Medulla oblongata (tissue), 1 donor: ENCODE results near the gene ABCC11.

Experiments used
- DNase-seq: peaks from one replicate; pipeline ENCODE4 v3.0.0-alpha.2; 2015; ENCODE audit errors: extremely low spot score

ABCC11 gene

DNA sequence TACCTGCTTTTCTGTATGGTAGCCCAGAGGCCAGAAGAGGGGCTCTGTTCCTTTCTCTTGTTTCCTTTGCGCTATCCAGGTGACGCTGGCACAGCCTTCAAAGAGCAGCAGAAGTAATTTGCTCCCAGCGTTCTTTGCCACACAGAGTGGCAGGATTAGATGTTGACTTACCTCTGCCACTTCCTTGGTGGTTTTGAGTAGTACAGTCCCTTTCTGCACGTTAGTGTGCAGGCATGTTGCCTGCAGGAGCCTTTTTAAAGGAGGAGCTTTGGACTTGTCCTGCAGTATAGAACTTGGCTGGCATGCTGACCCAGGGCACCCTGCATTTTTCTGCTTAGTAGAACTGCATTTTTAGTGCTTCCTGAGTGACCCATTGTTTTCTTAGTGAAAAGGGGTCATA lies at the start of gene ABCC11:
ABCC11 (minus strand) TSS at position 229 of the 400 bp plus-strand sequence. CDS start 15,618 bp downstream, outside the sequence.
- DNase-seq = no peak

DNA sequence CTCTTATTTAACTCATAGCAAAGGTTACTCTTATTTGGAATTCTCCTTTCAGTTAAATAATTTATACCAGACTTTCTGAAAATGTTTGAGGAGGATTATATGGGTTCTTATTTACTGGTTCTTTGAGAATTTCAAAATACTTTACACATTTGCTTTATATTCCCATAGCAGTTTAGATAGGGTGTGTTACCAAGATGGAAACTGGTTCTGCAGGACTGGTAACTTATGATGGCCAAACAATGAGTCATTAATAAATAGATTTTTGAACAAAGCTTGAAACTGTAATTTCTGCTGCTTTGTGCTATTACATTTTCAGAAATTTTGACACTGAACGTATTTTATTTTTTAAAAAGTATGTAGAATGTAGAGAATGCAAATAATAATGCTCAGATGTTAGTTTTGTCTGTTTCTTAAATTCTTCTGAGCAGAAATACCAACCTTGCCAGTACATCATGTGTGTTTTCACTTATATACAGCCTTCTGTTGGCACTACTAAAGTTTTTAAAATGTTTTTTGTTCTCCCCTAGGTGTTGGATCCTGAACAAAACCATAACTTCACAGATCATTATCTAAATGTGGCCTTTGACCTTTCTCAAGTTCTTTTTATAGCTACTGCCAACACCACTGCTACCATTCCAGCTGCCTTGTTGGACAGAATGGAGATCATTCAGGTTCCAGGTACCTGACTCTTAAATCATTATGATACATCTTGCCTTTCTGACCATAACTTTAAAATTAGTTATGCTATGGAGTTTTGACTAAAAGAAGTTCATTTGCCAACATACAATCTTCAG lies 48.3 kb upstream of the ABCC11 start:
- no peak for DNase-seq

DNA sequence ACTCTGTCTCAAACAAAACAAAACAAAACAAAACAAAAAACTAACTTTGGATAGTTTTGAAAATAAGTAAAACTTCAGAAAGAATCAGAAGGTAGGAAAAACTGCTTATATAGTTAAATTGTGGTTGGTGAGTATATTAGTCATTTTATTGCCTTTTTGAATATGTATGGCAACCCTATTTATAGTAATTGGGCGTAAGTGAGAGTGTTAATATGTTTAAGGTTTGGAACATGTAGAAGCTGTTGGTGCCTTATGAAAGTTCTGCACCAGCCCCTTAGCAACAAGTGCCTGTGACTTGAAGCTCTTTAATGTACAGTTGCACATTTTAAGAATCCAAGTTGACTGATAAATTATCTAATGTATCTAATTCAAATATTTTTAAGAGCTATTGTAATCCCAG lies 47.4 kb upstream of the ABCC11 start:
- no peak for DNase-seq

DNA sequence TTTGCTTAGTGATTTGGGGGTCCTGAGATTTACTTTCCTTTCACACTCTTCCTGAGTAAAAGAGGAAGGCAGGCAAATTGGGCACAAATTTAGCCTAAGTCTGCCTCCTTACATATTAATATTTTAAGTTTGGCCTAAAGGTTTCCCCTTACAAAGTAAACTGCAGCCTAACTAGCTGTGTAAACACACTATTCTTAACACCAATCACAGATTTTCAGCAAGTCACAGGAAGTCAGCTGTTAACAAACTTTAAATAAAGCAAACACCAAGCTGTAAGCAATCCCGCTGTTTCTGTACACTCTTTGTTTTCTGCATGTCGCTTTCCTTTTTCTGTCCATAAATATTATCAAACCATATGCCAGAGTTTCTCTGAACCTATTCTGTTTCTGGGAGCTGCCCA lies 45.1 kb upstream of the ABCC11 start:
- no peak for DNase-seq

DNA sequence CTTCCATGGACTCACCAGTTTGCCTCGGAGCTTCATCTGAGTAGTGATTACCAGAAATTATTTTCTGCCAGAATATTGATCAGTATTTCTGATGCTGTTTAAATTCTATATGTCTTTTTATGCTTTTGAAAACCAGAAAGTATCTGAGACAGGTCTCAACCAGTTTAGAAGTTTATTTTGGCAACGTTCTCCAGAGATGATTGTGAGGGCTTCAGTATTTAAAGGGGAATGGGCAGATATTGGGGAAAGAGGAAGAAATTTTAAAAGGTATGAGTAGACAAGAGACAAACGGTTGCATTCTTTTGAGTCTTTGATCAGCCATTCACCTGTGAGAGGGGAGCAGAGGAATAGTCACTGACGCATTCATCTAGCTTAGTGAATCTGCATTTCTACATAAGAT lies 44.4 kb upstream of the ABCC11 start:
- no peak for DNase-seq

DNA sequence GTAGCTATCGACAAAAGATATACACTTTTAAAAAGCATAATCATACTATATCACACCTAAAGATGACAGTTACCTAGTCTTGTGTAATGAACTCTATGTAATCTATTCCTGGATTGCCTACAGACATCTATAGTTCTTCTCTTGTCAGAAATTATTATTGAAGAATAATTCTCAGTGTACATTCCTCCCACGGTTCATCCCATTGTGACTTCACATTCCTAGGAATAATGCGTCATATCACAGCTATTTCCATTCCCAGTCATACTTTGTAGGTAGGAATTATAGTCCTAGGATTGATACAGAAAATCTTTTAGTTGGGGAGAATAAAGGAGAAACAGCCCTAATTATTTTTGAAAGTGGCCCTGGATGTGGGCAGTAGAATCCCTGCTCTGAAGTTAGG lies 44.0 kb upstream of the ABCC11 start:
- no peak for DNase-seq

DNA sequence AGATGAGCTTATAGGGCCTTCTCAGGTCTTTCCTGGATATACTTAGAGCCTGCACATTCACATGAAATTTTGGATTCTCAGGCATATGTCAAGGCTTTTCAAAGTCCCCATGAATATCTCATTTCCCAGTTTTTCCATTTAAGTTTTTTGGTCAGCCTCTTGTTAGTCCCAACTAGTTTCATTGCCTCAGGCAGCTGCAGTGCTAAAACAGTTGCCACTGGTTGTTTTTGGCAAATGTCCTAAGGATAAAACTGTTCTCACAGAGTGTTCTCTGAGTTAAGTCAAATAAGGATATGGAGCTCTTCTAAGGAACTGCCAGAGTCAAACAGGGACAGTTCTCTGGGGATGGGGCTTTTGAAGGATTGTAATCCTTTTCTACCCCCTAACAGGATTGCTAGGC lies 39.9 kb upstream of the ABCC11 start:
- no peak for DNase-seq

DNA sequence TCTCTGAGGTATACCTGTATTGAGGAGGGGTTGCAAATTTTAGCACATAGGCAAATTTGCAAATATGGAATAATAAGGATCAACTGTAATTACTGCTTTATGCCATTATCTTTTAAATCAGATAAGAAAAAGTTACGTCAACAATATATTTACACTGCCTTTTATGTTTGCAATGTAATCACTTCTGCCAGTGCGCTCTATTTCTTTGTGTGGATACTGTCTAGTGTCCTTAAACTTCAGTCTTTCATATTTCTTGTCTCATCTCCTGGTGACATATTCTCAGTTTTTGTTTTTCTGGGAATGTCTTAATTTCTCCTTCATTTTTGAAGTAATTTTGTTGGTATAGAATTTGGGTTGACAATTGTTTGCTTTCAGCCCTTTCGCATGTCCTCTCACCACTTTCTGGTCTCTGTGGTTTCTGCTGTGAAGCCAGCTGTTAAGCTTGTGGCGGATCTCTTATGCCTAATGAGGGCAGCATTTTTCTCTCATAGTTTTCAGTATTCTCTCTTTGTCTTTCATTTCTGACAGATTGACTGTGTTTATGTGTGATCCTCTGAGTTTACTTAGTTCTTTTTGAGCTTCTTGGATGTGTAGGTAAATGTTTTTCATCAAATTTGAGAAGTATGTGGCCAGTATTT lies 37.6 kb upstream of the ABCC11 start:
- no peak for DNase-seq

DNA sequence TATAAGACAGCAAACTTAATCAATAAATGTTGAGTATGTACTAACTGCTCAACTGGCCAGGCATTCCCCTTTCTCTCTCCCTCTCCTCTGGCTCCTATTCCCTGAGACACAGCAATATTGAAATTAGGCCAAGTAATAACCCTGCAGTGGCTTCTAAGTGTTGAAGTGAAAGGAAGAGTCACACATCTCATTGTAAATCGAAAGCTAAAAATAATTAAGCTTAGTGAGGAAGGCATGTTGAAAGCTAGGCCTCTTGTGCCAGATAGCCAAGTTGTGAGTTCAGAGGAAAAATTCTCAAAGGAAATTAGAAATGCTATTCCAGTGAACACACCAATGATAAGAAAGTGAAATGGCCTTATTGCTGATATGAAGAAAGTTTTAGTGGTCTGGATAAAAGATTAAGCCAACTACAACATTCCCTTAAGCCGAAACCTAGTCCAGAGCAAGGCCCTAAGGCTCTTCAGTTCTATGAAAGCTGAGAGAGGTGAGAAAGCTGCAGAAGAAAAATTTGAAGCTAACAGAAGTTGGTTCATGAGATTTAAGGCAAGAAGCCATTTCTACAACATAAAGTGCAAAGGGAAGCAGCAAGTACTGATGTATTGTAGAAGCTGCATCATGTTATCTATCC lies 35.4 kb upstream of the ABCC11 start:
- DNase-seq = peak; percentile 49

DNA sequence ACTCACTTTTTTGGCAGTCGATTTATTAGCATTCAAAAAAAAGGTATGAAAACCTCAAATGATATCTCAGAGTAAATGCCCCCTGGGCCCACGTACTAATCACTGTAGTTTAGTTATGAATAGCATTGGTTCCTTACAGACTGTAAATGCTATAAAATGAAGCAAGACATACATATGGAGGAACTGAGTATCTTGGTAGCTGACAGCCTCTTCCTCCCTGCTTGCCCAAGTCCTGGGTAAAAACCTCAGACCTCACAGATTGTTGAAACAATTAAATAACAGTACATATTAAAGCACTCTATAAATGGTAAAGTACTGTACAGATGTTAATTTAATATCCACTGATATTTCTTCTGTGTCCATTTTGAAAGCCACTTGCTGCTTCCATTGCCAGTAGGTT lies 33.2 kb upstream of the ABCC11 start:
- no peak for DNase-seq

DNA sequence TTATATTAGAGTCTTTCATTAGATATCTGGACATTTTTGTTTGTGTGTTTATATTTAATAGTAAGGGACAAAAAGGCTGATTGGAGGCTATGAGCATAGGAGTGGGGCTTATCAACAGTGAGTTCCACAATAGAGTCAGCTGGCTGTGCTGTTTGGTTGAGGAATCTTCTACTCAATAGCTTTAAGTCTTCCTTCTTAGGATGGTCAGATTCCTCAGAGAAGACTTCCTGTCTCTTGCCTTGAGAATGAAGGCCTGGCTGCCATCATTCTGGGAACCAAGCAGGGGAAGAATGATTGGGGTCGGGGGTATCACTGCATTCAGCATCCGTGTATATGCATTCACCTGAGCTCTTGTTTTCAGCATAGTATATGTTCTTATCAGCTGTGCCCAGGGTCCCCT lies 31.9 kb upstream of the ABCC11 start:
- peak; percentile 50 for DNase-seq

DNA sequence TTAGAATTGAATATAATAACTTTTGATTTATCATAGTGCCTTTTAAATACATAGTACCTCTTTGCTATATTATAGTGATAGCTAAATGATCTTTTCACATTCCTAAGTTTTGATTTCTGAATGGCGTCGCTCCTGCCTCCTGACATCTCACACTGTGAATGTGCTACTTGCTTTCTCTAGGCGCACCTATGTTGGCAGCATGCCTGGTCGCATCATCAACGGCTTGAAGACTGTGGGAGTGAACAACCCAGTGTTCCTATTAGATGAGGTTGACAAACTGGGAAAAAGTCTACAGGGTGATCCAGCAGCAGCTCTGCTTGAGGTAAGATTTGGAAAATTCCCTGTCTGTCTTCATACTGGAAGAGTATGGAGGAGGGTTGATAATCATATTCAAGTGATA lies 29.8 kb upstream of the ABCC11 start:
- DNase-seq = no peak

DNA sequence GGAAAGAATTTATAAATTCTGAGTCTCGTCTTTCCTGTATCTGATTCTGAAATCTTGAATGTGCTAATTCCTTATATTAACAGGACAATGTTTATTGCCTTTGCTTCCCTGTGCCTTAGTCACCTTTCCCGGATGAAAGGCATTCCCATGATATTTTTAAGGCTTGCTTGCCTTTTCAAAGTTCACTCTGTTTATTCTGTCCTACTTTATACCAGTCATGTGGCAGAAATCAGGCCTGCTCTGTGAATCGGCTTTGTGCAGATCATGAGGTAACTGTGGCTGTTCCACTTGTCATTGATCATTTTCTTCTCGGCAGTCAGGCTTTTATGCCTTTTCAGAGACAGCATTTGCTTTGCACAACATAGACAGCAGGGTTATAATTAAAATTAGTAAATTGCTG lies 28.8 kb upstream of the ABCC11 start:
- peak; percentile 91 for DNase-seq

DNA sequence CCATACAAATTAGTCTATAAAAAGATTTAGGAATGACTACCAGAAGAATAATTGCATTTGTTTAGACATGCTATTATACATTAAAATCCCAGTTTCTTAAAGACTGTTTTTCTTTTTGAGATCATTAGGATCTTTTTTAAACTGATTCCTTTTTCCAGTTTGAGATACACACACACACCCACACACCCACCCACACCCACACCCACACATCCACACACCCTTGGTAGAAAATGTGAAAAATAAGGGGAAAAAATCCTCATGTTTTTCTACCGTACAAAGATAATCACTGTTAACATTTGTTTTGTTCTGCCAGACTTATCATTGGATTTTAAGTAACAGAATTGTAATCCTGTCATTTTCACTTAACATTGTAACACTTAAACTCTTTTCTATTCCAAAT lies 27.1 kb upstream of the ABCC11 start:
- no peak for DNase-seq

DNA sequence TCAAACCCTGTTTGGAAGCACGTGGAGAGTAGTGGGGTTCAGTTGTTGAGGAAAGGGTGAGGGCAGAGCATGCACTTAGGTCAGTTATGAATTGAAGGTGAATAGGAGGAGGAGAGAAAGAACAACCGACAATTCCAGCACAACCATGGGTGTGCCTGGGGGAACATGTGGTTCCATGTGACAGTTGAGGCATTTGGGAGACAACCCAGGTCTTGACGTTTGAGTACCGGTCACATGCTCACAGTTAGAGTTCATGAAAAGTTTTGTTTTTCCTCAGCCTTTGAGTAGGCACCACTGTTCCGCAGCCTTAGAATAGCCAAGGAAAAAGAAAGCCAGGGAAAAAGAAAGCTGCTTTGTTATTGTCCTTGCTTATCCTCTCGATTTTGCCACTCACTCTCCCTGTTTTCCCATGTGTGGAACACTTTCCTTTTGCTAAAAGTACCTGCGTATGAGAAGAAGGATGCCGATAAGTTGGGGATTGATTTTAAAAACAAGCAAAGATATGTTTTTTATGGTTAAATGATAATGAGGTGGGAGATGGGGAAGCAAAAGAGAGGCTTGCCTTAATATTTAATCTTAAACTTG lies 25.6 kb upstream of the ABCC11 start:
- peak; percentile 94 for DNase-seq

DNA sequence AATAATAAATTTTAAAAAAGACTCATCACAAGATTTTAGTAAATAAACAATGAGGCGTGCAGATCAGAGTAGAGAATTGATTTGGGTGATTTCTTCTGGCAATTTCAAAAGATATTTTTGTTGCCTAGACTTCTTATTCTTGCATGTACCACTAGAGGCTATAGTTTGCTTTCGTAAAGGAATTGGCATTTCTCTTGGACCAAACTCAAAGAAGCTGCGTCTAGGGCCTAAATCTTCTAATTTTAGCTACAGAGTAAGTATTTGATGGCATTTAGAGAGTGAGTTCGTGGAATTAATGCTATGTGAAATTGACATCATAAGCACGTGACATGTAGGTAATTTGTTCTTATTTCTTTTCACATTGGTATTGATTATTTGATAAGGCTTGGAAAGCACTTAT lies 24.4 kb upstream of the ABCC11 start:
- DNase-seq = peak; percentile 41

DNA sequence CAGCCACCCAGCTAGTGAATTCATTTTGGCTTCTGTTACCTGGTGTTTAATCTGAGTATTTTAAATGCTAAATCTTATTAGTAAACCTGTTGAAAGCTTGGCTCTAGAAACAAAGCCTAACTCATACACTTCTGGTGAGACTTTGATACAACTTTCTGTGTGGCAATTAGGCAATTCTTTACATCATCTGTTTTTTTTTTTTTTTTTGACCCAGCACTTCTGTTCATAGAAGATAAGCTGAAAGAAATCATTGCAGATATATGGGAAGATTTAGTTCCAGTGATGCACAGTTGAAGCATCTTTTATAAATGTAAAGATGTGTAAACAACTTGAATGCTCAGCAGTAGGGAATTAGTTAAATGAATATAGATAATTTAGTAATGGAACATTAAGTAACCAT lies 21.7 kb upstream of the ABCC11 start:
- no peak for DNase-seq

DNA sequence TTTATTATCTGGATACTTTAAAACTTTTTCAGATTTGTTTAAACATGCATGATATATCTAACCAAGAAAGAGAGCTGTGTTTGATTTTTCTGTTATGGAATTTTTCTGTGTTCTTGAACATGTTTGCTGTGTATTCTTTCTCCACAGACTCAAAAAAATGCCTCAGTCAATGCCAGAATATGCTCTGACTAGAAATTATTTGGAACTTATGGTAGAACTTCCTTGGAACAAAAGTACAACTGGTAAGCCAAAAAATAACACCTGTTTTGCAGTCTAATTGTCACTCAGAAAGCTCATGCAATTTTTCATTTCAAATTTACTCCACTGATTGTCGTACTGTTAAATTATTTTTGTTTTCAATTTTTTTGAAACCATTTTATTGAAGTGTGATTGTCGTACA lies 15.3 kb upstream of the ABCC11 start:
- DNase-seq = no peak

DNA sequence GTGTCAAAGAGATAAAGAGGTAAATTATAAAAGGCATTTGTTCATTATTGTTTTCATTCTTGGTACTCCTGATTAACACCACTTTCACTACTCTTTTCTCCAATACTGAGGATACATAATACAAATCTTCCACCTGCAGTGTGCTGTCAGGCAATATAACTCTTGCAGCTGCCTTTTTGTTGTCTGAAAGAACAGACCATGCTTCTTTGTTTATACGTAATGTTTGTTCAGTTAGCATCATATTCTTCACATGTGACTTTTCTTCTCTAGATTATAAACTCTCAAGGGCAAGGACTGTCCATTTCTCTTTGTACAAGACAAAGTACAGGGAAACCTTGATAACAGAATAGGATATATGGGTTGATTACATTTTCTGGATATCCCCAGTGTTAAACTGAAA lies 14.2 kb upstream of the ABCC11 start:
- no peak for DNase-seq

DNA sequence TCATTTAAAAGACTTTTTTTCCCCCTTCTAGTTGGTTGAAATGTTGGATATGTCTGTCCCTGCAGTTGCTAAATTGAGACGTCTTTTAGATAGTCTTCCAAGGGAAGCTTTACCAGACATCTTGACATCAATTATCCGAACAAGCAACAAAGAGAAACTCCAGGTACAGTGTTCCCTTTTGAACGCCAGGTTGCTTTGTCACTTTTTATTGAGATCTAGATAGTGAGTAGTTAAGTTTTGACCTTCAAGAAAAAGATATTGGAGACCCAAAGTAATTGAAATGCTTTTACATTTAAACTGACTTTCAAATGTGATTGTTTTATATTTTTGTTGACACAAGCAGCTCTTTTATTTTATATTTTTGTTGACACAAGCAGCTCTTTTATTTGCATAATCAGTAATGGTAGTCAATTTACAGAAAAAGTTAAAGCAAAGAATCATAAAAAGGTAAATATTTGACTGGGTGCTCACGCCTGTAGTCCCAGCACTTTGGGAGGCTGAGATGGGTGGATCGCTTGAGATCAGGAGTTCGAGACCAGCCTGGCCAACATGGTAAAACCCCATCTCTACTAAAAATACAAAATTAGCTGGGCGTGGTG lies 9.3 kb upstream of the ABCC11 start:
- no peak for DNase-seq

DNA sequence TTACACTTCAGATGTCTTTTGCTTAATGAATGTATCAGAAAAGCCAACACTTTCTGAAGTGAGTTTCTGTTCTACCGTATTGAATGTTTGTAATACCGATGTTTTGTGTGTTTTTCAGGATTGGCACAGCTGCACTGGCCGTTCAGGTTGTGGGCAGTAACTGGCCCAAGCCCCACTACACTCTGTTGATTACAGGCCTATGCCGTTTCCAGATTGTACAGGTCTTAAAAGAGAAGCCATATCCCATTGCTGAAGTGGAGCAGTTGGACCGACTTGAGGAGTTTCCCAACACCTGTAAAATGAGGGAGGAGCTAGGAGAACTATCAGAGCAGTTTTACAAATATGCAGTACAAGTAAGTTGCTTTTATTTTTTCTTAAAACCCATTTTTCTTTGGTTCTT lies 4.7 kb upstream of the ABCC11 start:
- DNase-seq = no peak

DNA sequence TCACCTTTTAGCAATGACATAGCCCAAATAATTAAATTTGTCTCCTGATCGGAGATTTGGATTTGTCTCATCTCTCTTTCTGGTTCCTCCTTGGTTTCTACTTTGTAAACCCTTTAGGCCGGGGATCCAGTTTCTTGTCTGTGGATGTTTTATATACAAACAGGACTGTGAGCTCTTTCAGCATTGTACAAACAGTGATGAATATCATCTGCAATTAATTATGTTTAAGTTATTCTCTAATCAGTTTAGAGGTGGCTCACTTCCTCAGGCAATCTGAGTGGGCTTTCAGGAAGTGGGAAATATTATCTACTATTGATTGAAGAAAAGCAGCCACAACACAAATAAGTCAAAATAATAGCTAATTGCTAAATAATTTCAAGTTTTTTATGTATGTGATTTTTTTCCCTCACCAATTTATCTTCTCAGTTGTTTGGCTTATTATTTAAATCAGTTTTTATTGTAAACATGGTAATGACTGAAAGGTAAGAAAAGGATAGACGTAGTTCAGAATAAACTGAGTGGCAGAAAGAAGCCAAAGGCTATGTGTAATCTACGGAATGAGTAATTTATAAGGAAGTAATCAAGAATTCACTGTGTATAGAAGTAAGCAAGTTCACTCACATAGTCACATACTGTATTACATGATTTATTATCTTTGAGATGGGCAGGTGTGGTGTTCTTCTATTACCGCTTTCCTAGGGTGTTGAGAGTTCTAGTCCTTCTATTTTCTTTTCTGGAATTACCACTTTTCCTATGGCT lies 3.4 kb upstream of the ABCC11 start:
- no peak for DNase-seq
